NB4 (cell line): ENCODE measurements around the gene PALD1.

Source experiments
- DNase-seq: peaks from one replicate; pipeline ENCODE4 v3.0.0; 2010; ENCODE audit warnings: low read depth
- H3K4me3 ChIP-seq: one replicate; pipeline ENCODE4 v1.5.1; 2011; ENCODE audit warnings: mild to moderate bottlenecking, low read depth, low read length, moderate library complexity
- MYC ChIP-seq: IDR thresholded peaks from 2 replicates; pipeline ENCODE4 v1.6.1; 2011; ENCODE audit warnings: low read depth, low read length
- POLR2A ChIP-seq: IDR thresholded peaks from 2 replicates; pipeline ENCODE4 v1.6.1; 2011; ENCODE audit warnings: mild to moderate bottlenecking; ENCODE audit not compliant: insufficient read length; ENCODE audit errors: extremely low read depth
- TF ChIP-seq, protein P1 (sequence below): IDR thresholded peaks from one replicate; pipeline ENCODE4 v1.5.1; 2012; ENCODE audit warnings: low read depth, low read length
- TF ChIP-seq, protein P2 (sequence below): IDR thresholded peaks from 2 replicates; pipeline ENCODE4 v1.6.1; 2011; ENCODE audit warnings: low read depth, low read length

PALD1 gene

DNA sequence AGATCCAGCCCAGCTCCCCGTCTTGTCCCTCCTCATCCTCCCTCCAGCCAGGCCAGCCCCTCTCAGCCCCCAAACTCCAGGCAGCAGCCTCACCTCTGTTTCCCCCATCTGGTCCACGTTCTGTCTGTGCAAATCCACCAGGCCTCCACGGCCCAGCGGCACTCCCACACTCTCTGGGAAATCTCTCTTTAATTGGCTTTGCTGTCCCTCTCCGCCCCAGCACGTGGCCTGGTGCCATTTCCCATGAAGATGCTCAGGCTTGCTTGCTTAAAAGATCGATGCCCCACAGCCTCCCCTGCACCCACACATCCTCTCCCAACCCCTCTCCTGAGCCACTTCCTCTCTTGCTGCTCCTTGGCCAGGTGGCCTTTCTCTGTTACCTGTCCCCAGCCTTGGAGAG is 84.7 kb downstream of the PALD1 start:
- TF ChIP-seq, protein P1, sequence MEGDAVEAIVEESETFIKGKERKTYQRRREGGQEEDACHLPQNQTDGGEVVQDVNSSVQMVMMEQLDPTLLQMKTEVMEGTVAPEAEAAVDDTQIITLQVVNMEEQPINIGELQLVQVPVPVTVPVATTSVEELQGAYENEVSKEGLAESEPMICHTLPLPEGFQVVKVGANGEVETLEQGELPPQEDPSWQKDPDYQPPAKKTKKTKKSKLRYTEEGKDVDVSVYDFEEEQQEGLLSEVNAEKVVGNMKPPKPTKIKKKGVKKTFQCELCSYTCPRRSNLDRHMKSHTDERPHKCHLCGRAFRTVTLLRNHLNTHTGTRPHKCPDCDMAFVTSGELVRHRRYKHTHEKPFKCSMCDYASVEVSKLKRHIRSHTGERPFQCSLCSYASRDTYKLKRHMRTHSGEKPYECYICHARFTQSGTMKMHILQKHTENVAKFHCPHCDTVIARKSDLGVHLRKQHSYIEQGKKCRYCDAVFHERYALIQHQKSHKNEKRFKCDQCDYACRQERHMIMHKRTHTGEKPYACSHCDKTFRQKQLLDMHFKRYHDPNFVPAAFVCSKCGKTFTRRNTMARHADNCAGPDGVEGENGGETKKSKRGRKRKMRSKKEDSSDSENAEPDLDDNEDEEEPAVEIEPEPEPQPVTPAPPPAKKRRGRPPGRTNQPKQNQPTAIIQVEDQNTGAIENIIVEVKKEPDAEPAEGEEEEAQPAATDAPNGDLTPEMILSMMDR = no peak
- TF ChIP-seq POLR2A = no peak
- TF ChIP-seq MYC = no peak
- TF ChIP-seq, protein P2, sequence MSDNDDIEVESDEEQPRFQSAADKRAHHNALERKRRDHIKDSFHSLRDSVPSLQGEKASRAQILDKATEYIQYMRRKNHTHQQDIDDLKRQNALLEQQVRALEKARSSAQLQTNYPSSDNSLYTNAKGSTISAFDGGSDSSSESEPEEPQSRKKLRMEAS = no peak
- DNase-seq = no peak
- H3K4me3 ChIP-seq = no peak overlapping the region

DNA sequence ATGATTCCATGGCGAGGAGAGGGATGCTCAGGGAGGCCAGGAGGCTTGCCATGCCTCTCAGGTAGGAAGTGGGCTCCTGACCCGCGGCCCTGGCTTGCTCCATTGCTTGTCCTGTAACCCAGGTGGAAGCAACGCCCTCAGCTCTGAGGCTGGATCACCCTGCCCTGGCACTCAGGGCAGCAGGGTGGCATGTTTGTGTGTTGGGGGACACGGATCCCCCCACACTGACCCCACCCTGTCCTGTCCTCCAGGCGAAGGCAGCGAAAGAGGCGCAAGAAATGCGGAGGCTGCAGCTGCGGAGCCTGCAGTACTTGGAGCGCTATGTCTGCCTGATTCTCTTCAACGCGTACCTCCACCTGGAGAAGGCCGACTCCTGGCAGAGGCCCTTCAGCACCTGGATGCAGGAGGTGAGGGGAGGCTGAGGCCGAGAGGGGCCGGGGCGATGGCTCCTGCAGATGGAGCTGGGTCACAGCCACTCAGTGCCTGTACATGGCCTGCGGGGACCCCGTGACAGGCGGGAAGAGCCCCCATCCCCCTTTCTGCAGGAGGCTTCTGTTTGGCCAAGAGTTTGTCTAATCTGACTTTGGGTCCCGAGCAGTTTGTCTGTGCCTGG is 85.7 kb downstream of the PALD1 start:
- TF ChIP-seq MYC (no peak), POLR2A (no peak)
- TF ChIP-seq, protein P2 = no peak
- TF ChIP-seq, protein P1 = no peak
- DNase-seq = no peak
- no peak overlapping the region for H3K4me3 ChIP-seq

DNA sequence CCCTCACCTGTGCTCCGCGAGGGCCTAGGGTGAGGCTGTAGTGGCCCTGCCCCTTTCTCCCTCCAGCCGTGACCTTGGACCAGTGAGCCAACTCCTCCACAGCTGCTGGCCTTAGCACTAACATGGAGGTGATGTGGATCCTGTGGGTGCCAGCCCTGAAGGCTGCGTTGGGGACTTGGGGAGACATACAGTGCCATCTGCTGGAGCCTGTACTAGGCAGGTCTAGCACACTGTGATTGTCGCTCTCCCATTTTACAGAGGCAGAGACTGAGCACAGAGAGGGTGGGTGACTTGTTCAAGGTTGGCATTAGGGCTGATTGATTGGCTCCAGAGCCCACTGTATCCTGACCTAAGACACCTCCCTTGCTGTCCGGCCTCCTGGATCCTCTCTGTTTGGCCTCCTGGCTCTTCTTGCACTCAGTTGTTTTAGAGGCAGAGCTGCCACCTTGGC is 86.4 kb downstream of the PALD1 start:
- peak; percentile 56 for DNase-seq
- TF ChIP-seq, protein P1 = peak; percentile 35
- TF ChIP-seq, protein P2 = no peak
- TF ChIP-seq POLR2A (no peak), MYC (no peak)
- H3K4me3 ChIP-seq = no peak overlapping the region

DNA sequence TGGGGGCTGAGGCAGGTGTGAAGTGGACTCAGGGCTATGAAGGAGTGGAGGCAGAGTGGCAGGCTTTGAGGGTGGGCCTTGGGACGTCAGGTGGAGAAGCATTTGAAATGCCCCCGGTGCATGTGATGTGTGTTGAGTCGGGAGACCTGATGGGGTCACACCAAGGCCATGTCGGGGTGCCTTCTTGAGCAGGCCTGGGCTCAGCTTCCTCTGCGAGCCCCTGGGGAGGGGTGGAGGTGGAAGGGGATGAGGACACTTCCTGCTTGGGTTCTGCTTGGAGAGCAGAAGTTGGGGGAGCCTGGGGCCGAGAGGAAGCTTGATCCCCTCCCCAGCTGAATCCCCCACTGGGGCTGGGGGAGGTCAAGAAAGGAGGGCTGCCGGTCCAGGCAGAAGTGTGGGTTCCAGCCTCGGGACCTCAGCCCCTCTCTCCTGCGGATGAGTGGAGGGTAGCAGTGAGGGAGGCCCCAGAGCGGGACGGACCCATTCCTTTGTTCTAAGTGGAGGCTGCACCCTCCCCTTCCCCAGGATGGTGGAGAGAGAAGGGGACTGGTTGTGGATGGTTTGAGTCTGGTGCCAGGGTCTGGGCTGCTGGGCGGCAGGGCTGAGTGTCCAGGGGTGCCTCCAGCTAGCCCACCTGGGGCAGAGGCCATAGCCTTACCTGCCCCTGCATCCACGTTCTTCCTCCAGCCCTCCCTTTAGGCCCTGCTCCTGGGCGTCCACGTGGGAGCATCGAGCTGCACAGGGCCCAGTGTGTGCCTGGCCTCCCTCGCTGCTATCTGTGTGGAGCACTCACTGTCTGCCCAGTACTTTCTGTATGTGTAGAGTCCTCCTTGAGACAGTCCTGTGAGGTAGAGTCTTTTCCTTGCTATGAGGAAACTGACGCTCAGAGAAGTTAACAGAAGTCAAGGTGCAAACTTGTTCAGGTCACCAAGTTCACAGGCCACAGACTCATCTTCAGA is 87.3 kb downstream of the PALD1 start:
- peak; percentile 88 for DNase-seq
- H3K4me3 ChIP-seq = no peak overlapping the region
- TF ChIP-seq, protein P1 = no peak
- TF ChIP-seq, protein P2 = no peak
- TF ChIP-seq MYC = no peak
- no peak for TF ChIP-seq POLR2A

DNA sequence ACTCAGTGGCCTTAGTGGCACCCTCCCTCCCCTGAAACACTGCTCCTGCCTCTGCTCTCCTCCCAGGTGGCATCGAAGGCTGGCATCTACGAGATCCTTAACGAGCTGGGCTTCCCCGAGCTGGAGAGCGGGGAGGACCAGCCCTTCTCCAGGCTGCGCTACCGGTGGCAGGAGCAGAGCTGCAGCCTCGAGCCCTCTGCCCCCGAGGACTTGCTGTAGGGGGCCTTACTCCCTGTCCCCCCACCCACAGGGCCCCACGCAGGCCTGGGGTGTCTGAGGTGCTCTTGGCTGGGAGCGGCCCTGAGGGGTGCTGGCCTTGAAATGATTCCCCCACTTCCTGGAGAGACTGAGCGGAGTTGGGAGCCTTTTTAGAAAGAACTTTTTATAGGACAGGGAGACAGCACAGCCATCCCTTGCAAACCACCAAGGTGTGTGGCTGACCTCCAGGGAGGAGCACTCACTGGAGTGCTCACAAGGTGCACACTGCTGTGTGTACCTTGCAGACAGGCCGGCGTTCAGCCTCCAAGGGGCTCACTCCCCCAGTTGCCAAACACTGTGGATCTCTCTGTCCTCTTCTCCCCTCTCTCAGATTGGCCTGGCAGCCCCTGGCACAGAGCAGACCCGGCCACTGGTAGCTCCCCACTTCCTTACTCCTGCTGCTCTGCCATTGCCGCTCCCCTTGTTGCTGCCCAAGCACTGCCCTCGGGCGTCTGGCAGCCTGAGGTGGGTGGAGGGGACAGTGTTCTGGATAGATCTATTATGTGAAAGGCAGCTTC is 88.1 kb downstream of the PALD1 start:
- DNase-seq = no peak
- H3K4me3 ChIP-seq = no peak overlapping the region
- no peak for TF ChIP-seq MYC
- no peak for TF ChIP-seq POLR2A
- TF ChIP-seq, protein P1 = no peak
- TF ChIP-seq, protein P2 = no peak
